ENCODE measurements around the gene RGS6.

RGS6 gene

DNA sequence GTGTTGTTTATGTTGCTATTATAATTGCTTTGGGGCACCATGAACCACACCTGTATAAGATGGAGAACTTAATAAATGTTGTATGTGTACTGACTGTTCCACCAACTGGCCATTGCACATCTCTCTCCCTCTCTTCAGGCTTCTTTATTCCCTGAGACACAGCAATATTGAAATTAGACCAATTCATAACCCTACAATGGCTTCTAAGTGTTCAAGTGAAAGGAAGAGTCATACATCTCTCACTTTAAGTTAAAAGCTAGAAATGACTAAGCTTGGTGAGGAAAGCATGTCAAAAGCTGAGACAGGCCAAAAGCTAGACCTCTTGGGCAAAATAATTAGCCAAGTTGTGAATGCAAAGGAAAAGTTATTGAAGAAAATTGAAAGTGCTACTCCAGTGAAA lies 373.3 kb downstream of the RGS6 start:
- DNase-seq = no peak

DNA sequence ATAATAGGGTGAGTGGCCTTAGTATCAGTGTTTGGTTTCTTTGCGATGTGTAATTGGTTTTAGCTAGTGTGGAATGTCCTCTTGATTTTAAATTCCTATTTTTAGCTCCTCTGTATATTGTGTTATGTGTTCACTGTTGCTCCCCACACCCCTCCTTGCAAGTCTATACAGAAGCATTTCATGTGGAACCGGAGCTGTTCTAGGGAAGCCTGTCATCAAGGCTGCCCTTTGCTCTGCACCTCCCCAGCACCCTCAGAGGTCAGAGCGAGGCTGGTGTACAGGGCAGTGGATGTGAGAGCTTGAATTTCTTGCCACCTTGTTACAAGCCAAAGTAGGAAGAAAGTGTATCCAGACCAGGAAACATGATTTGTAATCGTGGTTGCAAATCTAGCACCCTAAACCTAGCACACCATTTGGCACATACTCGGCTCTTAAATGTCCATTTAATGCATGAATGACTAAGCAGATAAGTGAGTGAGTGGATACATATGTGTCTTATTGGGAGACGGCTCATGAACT lies 376.8 kb downstream of the RGS6 start:
- no peak for DNase-seq

DNA sequence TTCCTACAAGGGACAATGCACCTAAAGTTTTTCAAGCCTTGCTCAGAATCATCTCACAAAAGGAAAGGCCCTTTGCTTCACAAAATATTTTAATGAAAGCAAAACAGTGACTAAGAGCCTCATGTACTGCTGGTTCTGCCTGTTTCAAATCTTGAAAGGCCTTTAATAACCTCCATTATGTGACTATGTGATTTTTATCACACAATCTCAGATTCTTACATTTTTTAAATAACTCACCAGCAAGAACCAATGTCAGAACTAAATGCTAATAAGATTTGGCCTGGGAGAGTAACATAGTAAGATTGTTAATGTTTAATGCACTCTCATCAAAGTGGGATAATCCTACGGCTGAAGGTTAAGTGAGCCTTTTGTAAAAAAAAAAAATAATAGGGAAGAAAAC lies 378.9 kb downstream of the RGS6 start:
- DNase-seq = no peak

DNA sequence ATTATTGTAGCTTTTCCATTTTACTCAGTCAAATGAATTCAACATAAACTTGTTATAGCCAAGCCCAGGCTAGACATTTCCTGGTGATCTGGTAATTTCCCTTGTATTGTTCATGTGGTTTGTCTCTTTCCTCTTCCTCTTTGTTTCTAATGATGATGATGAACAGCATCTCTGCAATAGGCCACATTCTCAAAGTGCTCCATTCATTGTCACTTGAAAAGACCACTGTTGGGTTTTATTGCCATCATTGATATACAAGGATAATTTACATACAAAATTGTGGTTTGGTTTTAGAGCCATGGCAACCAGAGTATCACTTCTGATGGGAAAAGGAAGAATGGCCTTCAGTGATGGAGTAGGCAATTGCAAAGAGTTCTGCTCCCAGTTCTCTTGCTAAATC lies 379.3 kb downstream of the RGS6 start:
- DNase-seq = no peak

DNA sequence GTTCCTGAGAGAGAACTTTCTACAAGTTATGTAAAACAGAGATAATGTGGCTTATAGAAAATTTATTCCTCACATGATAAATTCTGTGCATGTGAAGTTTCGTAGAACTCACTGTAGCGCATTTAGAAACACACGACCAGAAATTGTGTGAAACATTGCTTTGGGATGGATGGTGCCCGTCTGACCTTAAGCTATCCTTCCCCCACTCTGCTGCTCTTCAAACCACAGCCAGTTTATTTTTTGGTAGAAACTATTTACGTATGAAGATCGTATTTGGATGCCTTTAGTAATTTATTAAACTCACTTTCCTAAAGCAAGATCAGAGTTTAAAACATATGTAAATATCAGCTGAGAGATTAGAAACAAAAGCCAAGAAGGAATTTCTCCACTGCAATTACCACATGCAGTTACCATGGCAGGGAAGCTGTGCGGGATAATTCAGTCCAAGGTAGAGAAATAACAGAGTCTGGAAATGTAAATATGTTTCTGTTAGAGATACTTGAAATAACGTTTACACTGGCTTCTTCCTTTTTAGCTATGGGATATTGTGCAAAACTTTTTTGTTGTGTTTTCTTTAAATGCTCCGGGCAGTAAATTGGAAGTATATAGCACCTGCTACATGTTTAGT lies 382.7 kb downstream of the RGS6 start:
- DNase-seq = no peak

DNA sequence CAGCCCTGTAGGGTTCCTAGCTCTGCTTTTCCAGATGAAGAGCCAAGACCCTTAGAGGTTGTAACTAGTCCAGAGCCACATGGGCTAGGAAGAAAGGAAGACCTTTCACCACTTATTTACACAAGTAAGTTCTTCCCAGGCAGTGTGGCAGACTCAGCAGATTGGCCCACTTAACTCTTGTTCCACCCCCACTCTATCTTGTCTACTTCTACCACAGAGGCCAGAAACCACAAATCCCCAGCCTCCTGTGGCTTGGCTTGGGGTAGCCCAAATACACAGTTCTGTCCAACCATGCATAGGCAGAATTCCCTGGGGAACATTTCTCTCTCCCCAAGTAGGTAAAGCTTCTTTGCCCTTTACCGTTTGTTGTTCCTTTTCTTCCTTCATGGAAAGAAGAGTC lies 383.5 kb downstream of the RGS6 start:
- no peak for DNase-seq

DNA sequence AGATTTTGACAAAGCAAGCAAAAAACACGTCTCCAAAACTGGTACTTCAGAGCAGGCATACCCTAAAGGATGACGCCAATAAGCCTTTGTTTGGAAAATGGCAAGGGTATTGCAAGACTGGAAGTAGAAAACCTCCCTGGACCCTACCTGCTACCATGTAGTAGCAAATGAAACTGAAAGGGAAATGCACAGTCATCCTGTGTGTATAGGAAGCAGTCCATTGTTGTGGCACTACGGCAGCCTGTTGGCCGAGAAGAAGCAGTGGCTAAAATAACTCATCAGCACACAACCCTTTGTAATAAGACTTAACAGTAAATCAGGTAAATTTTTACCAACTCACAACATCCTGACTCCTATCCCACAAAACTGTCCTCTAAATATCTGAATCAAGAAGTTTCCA lies 386.4 kb downstream of the RGS6 start:
- DNase-seq = no peak

DNA sequence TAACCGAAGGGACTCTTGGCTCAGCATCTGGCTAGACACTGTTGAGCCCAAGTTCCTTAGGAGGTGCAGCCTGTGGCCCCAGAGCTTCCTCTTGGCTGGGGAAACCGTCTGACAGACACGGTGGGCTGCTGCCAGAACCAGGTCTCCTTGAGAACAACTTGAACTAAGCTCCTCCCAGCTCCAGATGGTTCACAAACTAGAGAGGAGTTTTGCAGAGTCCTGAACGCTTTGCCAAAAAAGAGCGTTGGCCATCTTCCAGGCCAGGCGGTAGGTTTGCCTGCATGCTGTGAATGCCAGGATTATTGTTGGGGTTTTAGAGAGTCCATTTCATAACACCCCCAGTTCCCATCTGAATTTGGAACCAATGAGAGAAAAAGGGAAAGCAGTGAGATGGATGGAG lies 399.8 kb downstream of the RGS6 start:
- DNase-seq = peak in 10 of 51 donors; percentile 1 to 39 (median 5)

DNA sequence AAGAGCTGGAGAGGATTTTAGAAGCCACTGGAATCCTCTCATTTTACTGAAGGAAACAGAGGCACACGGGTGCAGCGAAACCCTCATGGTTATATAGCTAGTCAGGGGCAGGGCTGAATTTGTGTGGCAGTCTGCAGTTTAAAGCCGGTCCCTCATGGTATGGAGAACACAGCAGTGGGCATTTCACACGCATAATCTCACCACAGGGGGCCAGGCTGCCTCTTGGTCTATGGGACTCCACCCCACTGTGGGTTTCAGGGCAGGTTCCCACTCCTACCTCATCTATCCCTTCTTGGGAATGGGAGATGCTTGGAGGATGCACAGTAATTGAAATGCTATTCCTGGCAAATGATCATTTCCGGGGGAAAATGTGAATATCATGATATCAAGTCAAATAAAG lies 400.6 kb downstream of the RGS6 start:
- no peak for DNase-seq

DNA sequence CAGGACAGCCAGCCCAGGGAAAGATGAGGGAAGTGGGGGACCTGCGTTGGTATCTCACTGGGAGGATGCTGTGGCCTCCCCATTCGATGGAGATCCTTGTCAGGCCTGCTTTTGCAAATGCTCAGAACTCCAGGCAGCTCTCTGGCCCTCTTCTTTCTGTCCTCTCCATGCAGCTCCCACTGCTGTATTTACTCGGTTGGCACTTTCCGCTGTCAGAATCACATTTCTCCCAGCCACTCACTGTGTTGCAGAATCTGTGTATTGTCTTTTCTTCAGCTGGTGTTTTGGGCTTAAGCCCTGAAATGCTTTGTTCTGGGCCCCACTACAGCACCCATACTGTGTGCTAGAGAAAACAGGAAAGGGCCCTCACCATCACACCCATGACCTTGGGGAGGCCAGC lies 401.1 kb downstream of the RGS6 start:
- DNase-seq = no peak

DNA sequence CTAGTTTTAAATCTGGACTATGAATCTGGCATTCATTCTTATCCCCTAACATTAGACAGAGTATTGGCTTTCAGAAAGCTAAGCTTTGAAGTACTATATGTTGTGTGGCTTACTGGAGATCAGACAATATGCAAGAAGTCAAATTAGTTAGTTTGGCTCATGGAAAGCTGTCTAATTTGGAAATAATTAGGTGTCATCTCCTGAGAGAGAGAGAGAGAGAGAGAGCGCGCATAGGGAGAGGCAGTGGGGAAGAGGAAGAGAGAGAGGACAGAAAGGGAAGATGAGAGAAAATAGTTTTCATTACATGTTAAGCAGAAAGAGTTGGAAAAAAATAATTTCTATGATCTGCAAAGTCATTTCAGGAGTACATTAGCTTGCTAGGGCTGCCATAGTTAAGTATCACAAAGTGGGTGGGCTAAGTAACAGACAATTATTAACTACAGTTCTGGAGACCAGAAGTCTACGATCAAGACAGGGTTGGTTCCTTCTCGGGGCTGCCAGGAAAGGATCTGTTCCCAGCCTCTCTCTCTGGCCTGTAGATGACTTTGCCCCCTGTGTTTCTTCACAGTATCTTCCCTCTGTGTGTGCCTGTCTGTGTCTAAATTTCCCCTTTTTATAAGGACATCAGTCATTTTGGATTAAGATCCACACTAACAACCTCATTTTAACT lies 404.2 kb downstream of the RGS6 start:
- DNase-seq = no peak

DNA sequence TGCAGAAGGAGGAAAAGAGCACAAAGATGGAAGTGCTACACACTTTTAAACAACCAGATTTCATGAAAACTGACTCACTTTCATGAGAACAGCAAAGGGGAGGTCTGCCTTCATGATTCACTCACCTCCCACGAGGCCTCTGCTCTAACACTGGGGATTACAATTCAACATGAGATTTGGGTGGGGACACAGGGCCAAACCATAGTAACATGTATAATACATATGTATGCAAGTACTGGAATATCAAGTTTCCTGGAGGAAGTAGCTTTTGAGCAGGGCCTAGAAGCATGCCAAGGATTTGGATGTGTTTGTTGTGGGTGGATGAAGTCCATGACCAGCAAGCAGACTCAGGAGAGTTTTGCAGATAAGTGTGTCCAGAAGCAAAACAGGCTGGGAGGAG lies 409.0 kb downstream of the RGS6 start:
- no peak for DNase-seq

DNA sequence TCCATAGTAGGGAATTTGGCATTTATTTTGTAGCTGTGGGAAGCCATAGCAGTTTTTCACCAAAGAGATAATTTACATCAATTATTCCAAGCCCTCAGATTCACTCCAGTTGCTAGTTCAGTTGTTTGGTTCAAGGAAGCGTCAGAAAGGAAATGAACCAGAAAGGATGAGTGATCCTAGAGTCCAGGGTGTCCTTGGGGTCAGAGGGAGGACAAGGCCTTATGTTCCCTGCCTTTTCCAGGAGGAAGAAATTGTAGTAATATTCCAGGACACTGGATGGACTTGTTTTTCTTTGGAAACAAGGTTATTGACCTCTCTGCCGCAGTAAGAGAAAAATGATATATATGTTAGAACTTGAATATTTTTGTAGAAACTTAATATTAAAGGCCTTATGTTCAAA lies 409.5 kb downstream of the RGS6 start:
- no peak for DNase-seq

DNA sequence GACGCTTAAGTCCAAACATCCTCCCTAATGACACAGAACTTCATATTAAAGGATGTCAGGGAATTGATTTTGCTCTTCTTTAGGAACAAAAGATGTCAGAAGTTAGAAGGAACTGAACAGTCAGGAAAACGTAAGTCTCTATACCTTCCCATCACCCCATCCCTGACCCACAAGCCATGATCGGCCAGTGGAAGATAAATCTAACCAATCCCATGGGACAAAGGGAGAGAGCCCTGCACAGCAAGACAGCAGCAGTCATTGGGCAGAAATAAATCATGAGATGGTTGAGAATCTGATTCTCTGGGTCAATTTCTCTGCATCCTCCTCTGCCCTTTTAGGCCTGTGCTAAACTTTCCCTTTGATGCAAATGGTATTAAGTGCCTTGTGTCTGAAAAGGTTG lies 414.9 kb downstream of the RGS6 start:
- no peak for DNase-seq

DNA sequence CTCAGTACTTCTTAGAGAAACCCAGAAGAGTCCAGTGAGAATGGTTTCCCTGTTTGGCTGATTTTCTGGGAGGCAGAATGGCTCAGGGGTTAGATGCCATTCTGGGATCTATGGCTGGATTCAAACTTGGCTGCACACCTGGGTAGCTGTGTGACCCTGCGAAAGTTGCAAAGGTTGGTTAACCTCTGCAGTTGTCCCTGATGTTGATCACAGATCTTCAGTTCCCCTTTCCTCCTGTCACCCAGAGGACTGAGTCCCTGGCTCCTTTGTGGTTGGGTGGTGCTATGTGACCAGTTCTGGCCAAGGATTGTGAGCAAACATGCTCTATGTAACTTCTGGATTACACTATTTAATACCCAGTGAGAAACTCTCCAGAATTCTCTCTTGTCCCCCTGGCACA lies 418.0 kb downstream of the RGS6 start:
- no peak for DNase-seq

DNA sequence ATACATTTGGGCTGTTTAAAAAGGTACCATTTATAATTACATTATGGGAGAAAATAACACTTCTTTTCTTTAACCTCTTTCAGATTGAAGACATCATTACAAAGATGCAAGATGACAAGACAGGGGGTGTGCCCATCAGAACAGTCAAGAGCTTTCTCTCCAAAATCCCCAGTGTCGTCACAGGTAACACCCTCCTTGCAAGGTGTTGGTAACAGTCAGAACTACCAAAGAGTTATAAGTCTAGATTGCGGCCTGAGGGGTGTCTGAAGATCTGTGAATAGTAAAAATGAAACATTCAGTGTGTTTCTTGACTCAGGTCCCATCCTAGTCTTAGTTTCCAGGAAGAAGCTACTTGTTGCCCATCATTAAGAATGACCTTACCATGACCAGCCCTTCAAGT lies 419.8 kb downstream of the RGS6 start:
- DNase-seq = no peak

DNA sequence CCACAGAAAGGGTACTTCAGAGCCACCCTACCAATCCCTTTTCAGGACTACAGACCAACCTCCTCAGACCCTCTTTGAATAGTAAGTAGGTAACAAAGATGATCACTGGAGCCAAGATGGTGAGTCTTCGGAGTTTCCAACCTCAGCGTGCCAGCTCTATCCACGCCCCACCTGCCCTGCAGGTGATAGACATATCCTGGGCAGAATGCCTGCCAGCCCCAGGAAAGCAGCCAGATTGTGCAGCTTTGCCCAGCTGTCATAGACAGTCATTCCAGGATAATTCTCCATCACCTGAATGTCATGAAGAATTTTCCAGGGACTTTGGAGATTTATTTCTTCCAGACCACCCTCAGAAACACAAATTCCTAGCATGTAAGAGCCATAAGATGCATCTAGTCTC lies 434.4 kb downstream of the RGS6 start:
- DNase-seq = no peak

DNA sequence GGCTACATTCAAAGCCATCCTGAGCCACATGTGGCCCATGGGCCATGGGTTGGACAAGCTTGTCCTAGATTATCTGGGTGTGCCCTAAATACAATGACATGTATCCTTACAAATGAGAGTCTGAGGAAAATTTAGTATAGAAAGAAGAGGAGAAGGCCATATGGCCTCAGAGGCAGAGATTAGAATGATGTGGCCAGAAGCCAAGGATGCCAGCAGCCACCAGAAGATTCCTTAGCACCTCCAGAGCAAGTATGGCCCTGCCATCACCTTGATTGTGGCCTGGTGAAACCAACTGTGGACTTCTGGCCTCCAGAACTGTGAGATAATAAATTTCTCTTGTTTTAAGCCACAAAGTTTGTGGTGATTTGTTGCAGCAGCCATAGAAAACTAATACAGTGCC lies 436.9 kb downstream of the RGS6 start:
- no peak for DNase-seq

DNA sequence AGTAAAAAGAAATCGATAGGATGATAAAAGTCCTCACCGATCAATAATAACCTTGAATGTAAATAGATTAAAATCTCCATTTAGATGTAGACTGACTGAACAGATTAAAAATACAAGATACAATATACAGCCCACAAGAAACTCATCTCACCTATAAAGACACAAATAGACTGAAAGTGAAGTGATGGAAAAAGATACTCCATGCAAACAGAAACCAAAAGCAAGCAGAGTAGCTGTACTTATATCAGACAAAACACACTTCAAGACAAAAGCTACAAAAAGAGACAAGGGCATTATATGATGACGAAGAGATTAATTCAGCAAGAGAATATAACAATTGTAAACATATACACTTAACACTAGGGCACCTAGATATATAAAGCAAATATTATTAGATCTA lies 444.8 kb downstream of the RGS6 start:
- no peak for DNase-seq

DNA sequence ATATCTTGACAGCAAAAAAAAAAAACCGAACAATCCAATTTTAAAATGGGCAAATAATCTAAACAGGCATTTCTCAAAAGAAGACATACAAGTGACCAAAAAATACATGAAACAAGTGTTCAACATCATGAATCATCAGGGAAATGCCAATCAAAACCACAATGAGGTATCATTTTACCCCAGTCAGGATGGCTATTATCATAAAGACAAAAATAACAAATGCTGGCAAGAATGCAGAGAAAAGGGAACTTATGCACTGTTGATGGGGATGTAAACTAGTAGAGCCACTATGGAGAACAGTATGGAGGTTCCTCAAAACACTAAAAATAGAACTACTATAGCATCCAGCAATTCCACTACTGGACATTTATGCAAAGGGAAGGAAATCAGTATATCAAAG lies 448.2 kb downstream of the RGS6 start:
- DNase-seq = no peak

DNA sequence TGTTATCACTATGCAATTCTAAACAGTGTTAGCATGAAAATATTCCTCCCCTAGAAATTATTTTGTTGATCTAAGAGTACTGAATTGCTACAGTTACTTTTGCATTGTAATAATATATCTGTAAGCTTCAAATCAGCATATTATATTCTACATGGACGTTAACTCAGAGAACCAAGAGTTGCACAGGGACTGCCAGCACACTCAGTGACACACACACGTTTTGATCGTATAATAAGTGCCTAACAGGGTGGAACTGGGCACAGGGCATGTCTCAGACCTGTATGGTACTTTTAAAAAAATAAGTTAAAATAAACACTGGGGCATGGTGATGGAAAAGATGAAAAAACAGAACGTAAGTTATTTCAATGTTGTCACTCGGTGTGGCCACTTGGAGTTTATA lies 451.6 kb downstream of the RGS6 start:
- no peak for DNase-seq

DNA sequence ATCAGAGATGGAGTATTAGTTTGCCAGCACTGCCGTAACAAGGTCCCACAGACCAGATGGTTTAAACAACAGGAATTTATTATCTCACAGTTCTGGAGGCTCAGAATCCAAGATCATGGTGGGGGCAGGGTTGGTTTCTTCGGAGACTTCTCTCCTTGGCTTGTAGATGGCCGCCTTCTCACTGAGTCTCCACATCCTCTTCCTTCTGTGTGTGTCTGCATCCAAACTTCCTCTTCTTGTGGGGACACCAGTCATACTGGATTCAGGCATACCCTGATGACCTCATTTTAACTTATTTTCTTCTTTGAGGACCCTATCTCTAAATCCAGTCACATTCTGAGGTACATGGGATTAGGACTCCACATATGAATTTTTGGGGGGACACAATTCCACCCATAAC lies 455.5 kb downstream of the RGS6 start:
- DNase-seq = no peak

DNA sequence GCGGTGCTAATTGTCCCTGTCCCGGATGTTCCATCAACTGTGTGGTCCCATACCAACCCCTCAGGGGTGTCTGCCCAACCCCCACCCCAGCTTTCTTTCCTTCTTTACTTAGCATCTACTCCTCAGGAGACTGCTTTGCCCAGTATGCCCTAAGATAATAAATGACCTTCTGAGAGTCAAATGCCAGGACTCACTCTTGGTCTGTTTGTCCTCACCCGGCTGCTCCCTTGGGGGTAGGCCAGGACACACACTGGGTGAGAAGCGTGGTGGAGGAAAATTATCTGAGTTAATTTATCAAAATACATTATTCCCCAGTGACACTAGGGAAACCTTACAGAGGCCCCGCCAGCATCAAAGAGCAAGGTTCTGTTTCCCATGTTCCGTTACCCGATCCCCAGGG lies 457.0 kb downstream of the RGS6 start:
- no peak for DNase-seq
